GM12878 (cell line): ENCODE measurements around the gene SYN1. TPM values are rescaled to one million over a fixed set of nuclear protein-coding genes. Genes with fewer than 3 reads are reported as not detected.

Experiments used
- BACH1 ChIP-seq: fragments of 450-650 bp; IDR thresholded peaks from 2 replicates; pipeline ENCODE4 v1.6.1; 2017; ENCODE audit warnings: mild to moderate bottlenecking, borderline replicate concordance
- CREB1 ChIP-seq: IDR thresholded peaks from 2 replicates; pipeline ENCODE4 v1.6.1; 2012; ENCODE audit warnings: low read depth, mild to moderate bottlenecking, inconsistent platforms
- HDGF ChIP-seq: fragments of 450-650 bp; IDR thresholded peaks from 2 replicates; pipeline ENCODE4 v1.6.1; 2016; ENCODE audit warnings: antibody characterized with exemption
- NFIC ChIP-seq: IDR thresholded peaks from 2 replicates; pipeline ENCODE4 v1.6.1; 2012; ENCODE audit warnings: low read depth, mild to moderate bottlenecking, inconsistent platforms, low read length, moderate library complexity
- PML ChIP-seq: IDR thresholded peaks from 2 replicates; pipeline ENCODE4 v1.6.1; 2012; ENCODE audit warnings: low read length, inconsistent platforms
- RAD51 ChIP-seq: fragments of 450-650 bp; IDR thresholded peaks from 2 replicates; pipeline ENCODE4 v1.6.1; 2016; ENCODE audit warnings: moderate library complexity, mild to moderate bottlenecking, inconsistent platforms
- SMAD1 ChIP-seq: fragments of 450-650 bp; IDR thresholded peaks from 2 replicates; pipeline ENCODE4 v1.6.1; 2018; ENCODE audit warnings: mild to moderate bottlenecking, low read depth; ENCODE audit not compliant: partially characterized antibody
- polyA plus RNA-seq, 11 experiments: library from polyadenylated mRNA; depleted of rRNA in 4 of 11; unstranded in 6 of 11; stranded (reverse) in 5 of 11; fragments of >200 nt; fragmentation: Nextera tagmentation in 4 of 11; fragmentation: Illumina TruSeq in 1 of 11; extraction: Ambion mirVana in 4 of 11; extraction: Trizol in 1 of 11; gene quantifications; 1 replicate in 1 of 11; 2 replicates in 10 of 11; pipeline versions ENCODE4 v1.2.1 to v1.2.3, GENCODE V29; 2011 to 2016; ENCODE audit warnings: inconsistent platforms in 2 of 11, missing spikeins in 2 of 11, low read depth in 1 of 11
- total RNA-seq, 4 experiments: library from RNA; depleted of rRNA in 3 of 4; stranded (reverse); fragments of >200 nt in 3 of 4; fragmentation: Illumina TruSeq in 1 of 4; extraction: Trizol in 1 of 4; gene quantifications; 2 replicates each; pipeline versions ENCODE4 v1.2.1 to v1.2.3, GENCODE V29; 2013 to 2021
- TF ChIP-seq, protein P1 (sequence below): fragments of 450-650 bp; formaldehyde crosslinking; IDR thresholded peaks from 2 replicates; pipeline ENCODE4 v1.5.0; 2022; ENCODE audit warnings: mild to moderate bottlenecking, missing genetic modification characterization
- TF ChIP-seq, protein P2 (sequence below): fragments of 450-650 bp; formaldehyde crosslinking; IDR thresholded peaks from 2 replicates; pipeline ENCODE4 v1.4.0; 2020; ENCODE audit warnings: mild to moderate bottlenecking, moderate library complexity
- TF ChIP-seq, protein P3 (sequence below): fragments of 450-650 bp; IDR thresholded peaks from 2 replicates; pipeline ENCODE4 v1.6.1; 2018; ENCODE audit warnings: borderline replicate concordance, mild to moderate bottlenecking; ENCODE audit not compliant: partially characterized antibody
- TF ChIP-seq, protein P4 (sequence below): fragments of 450-650 bp; formaldehyde crosslinking; IDR thresholded peaks from 2 replicates; pipeline ENCODE4 v1.4.0; 2022; ENCODE audit warnings: mild to moderate bottlenecking, moderate library complexity
- TF ChIP-seq, protein P5 (sequence below): IDR thresholded peaks from 2 replicates; pipeline ENCODE4 v1.6.1; 2011; ENCODE audit warnings: low read depth, mild to moderate bottlenecking, low read length, moderate library complexity, borderline replicate concordance; ENCODE audit errors: extremely low read depth

SYN1 gene
- total and polyA plus RNA-seq, 10 of the 15 experiments (the other 5 are each of a cell fraction or from before 2014, with no cell fraction given) = 0.09 to 0.57 (median 0.16) TPM; not detected in 3

DNA sequence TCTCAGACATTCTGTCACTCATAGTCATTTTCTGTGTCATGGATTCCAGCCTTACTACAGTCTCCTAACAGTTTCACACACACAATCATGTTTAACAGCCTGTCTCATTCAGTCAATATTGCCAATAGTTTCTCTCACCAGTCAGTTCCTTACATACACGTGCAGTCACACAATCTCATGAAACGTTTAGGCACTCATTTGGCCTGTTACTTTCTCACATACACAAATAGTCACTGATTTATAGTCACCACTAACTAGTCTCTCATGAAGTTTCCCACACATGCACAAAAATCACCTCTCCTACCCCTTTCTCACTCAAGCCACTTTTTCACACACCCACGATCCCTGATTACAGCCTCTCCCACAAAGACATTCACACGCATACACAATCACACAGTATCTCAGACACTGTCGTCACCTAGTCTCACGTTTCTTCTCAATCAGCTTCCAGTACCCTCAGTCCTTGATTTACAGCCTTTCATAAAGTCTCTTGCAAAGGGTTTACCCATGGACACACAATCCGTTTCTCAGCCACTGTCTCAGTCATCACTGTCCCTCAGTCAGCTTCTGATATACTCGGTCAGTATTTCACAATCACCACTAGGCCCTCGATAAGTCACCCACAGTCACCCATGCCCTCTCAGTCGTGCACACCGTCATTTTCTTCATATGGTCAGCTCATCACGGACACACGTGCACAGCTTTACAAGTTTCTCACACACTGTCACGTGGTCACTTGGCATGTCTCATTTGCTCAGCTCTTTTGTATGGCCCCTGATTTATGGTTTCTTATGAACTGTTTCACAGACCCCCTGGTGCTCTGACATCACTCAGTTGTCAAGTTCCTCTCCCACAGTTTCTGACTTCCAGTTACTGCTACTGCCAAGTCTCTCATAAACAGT, 14.3 kb upstream of the SYN1 start (continued):
- TF ChIP-seq, protein P1, sequence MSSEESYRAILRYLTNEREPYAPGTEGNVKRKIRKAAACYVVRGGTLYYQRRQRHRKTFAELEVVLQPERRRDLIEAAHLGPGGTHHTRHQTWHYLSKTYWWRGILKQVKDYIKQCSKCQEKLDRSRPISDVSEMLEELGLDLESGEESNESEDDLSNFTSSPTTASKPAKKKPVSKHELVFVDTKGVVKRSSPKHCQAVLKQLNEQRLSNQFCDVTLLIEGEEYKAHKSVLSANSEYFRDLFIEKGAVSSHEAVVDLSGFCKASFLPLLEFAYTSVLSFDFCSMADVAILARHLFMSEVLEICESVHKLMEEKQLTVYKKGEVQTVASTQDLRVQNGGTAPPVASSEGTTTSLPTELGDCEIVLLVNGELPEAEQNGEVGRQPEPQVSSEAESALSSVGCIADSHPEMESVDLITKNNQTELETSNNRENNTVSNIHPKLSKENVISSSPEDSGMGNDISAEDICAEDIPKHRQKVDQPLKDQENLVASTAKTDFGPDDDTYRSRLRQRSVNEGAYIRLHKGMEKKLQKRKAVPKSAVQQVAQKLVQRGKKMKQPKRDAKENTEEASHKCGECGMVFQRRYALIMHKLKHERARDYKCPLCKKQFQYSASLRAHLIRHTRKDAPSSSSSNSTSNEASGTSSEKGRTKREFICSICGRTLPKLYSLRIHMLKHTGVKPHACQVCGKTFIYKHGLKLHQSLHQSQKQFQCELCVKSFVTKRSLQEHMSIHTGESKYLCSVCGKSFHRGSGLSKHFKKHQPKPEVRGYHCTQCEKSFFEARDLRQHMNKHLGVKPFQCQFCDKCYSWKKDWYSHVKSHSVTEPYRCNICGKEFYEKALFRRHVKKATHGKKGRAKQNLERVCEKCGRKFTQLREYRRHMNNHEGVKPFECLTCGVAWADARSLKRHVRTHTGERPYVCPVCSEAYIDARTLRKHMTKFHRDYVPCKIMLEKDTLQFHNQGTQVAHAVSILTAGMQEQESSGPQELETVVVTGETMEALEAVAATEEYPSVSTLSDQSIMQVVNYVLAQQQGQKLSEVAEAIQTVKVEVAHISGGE (CRISPR knock-in tag) = no peak
- TF ChIP-seq HDGF (peak; percentile 74), BACH1 (peak; percentile 18; the same call in 1 of the 2 replicates), CREB1 (0 out of 2 replicates have a peak, but pooled peaks have one; percentile 7), SMAD1 (peak; percentile 96), PML (peak; percentile 50; the same call in 1 of the 2 replicates), NFIC (0 out of 2 replicates have a peak, but pooled peaks have one; percentile 49), RAD51 (no peak)
- TF ChIP-seq, protein P2, sequence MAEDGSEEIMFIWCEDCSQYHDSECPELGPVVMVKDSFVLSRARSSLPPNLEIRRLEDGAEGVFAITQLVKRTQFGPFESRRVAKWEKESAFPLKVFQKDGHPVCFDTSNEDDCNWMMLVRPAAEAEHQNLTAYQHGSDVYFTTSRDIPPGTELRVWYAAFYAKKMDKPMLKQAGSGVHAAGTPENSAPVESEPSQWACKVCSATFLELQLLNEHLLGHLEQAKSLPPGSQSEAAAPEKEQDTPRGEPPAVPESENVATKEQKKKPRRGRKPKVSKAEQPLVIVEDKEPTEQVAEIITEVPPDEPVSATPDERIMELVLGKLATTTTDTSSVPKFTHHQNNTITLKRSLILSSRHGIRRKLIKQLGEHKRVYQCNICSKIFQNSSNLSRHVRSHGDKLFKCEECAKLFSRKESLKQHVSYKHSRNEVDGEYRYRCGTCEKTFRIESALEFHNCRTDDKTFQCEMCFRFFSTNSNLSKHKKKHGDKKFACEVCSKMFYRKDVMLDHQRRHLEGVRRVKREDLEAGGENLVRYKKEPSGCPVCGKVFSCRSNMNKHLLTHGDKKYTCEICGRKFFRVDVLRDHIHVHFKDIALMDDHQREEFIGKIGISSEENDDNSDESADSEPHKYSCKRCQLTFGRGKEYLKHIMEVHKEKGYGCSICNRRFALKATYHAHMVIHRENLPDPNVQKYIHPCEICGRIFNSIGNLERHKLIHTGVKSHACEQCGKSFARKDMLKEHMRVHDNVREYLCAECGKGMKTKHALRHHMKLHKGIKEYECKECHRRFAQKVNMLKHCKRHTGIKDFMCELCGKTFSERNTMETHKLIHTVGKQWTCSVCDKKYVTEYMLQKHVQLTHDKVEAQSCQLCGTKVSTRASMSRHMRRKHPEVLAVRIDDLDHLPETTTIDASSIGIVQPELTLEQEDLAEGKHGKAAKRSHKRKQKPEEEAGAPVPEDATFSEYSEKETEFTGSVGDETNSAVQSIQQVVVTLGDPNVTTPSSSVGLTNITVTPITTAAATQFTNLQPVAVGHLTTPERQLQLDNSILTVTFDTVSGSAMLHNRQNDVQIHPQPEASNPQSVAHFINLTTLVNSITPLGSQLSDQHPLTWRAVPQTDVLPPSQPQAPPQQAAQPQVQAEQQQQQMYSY (CRISPR knock-in tag) = no peak
- TF ChIP-seq, protein P3, sequence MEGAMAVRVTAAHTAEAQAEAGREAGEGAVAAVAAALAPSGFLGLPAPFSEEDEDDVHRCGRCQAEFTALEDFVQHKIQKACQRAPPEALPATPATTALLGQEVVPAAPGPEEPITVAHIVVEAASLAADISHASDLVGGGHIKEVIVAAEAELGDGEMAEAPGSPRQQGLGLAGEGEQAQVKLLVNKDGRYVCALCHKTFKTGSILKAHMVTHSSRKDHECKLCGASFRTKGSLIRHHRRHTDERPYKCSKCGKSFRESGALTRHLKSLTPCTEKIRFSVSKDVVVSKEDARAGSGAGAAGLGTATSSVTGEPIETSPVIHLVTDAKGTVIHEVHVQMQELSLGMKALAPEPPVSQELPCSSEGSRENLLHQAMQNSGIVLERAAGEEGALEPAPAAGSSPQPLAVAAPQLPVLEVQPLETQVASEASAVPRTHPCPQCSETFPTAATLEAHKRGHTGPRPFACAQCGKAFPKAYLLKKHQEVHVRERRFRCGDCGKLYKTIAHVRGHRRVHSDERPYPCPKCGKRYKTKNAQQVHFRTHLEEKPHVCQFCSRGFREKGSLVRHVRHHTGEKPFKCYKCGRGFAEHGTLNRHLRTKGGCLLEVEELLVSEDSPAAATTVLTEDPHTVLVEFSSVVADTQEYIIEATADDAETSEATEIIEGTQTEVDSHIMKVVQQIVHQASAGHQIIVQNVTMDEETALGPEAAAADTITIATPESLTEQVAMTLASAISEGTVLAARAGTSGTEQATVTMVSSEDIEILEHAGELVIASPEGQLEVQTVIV = no peak
- TF ChIP-seq, protein P4, sequence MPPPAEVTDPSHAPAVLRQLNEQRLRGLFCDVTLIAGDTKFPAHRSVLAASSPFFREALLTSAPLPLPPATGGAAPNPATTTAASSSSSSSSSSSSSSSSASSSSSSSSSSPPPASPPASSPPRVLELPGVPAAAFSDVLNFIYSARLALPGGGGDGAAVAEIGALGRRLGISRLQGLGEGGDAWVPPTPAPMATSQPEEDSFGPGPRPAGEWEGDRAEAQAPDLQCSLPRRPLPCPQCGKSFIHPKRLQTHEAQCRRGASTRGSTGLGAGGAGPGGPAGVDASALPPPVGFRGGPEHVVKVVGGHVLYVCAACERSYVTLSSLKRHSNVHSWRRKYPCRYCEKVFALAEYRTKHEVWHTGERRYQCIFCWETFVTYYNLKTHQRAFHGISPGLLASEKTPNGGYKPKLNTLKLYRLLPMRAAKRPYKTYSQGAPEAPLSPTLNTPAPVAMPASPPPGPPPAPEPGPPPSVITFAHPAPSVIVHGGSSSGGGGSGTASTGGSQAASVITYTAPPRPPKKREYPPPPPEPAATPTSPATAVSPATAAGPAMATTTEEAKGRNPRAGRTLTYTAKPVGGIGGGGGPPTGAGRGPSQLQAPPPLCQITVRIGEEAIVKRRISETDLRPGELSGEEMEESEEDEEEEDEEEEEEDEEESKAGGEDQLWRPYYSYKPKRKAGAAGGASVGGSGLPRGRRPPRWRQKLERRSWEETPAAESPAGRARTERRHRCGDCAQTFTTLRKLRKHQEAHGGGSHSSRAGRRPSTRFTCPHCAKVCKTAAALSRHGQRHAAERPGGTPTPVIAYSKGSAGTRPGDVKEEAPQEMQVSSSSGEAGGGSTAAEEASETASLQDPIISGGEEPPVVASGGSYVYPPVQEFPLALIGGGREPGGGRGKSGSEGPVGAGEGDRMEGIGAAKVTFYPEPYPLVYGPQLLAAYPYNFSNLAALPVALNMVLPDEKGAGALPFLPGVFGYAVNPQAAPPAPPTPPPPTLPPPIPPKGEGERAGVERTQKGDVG (CRISPR knock-in tag) = no peak
- TF ChIP-seq, protein P5, sequence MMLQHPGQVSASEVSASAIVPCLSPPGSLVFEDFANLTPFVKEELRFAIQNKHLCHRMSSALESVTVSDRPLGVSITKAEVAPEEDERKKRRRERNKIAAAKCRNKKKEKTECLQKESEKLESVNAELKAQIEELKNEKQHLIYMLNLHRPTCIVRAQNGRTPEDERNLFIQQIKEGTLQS = no peak
